HG03460 (cell line): ENCODE measurements around the gene LRFN3.
"Not testable (repeated sequence)": the region's sequence is repeated elsewhere in the genome, so short reads cannot be mapped to it uniquely, and the experiment has no call there.

Experiments used
- ATAC-seq: cut with Tn5 transposase; IDR thresholded peaks from one replicate; pipeline ENCODE4 v1.9.1; 2021; ENCODE audit not compliant: unreplicated experiment

Gene LRFN3

DNA sequence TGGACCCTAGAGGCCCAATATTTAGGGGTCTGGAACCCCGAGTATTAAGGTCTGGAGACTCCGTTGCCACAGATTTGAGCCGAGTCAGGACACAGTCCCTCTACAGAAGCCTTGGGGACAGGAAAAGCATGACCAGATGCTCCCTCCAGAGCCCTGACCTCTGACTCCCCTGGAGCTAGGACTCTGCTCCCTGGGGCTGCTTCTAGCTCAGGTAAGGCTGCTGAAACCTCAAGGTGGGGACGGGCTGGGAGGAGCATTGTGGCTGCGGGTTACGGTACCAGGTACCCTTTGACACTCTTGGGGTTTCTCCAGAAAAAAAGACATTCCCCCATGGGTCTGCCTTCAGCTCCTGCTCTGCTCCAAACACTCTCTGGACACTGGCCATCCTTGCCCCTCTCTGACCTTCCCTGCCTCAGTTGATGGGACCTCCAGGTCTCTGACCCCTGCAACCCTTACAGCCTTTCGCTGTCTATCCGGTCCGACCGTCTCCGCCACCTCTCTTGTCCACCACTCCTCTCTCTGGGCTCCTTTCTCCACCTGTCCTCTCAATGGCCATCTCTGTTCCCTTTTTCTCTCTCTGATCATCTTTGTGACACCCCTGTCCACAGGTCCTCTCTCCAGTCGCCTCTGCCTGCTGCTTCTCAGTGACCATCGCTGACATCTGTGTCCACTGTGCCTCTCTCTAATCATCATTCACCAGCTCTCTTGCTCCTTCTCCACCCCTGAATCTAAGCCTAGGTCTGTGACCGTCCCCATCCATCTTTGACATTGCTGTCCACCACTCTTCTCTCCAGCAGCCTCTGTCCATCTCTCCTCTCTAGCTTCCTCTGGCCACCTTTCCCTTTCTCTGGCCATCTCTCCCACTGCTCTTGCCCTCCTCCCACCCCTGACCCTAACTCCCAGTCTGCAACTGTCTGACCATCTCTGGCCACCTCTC lies 1.4 kb downstream of the LRFN3 start:
- ATAC-seq = no peak

GRCh38 chr19:35938282-35939224 lies 2.4 kb downstream of the LRFN3 start:
- no peak for ATAC-seq

GRCh38 chr19:35939307-35940077 lies 3.3 kb downstream of the LRFN3 start:
- no peak for ATAC-seq

- ATAC-seq = no peak
Measured at GRCh38 chr19:35940078-35940775, 4.1 kb downstream of the LRFN3 start.

- ATAC-seq = no peak
Measured at GRCh38 chr19:35940839-35941238, 4.7 kb downstream of the LRFN3 start.

GRCh38 chr19:35942235-35942634 lies 6.1 kb downstream of the LRFN3 start:
- ATAC-seq = no peak

- ATAC-seq = no peak
Measured at GRCh38 chr19:35943321-35944301, 7.4 kb downstream of the LRFN3 start.

GRCh38 chr19:35944556-35944955 lies 8.4 kb downstream of the LRFN3 start:
- ATAC-seq = no peak

DNA sequence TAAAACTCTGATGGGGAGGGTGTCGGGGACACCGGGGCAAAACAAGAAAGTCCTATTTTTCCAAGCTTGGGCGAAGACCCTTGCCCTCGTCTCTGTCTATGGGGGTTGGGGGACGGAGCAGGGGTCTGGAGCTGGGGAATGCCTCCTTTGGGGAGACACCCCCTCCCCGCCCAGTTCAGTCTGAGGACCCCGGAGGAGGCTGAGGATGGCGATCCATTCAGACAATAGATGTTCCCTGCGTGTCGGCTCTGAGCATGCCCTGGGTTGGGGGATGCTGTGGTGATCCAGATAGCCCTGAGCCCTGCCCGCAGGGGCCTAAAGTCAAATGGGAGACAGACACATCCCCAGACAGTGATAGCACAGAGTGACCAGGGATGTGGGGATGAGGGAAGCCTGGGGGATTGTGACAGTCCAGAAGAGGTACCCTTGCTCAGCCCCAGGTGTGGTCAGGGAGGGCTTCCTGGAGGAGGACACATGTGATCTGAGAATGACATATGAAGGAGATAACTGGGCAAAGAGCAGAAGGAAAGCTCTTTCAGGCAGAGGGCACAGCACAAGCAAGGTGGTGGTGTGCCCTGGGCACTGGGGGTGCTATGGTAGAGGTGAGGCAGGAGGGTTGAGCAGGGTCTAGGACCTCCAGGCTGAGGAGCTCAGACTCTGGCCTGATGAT lies 9.1 kb downstream of the LRFN3 start:
- ATAC-seq = no peak

DNA sequence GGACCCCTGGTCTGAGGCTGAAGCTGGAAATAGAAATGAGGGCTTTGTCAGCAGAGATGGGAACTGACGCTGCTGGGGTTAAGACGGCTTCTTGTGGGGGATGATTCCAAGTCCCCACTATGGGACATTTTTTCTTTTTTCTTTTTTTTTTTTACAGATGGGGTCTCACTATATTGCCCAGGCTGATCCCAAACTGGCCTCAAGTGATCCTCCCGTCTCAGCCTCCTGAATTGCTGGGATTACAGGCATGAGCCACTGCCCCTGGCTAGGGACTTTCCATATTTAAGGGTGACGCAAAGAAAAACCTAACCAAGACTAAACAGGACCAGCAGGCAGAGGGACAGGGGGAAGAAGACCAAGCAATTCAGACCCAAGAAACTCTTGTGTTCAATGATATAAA lies 10.0 kb downstream of the LRFN3 start:
- ATAC-seq = no peak

- no peak for ATAC-seq
Measured at GRCh38 chr19:35949131-35949530, 13.0 kb downstream of the LRFN3 start.

- ATAC-seq = no peak
Measured at GRCh38 chr19:35955881-35956634, 19.9 kb downstream of the LRFN3 start.

DNA sequence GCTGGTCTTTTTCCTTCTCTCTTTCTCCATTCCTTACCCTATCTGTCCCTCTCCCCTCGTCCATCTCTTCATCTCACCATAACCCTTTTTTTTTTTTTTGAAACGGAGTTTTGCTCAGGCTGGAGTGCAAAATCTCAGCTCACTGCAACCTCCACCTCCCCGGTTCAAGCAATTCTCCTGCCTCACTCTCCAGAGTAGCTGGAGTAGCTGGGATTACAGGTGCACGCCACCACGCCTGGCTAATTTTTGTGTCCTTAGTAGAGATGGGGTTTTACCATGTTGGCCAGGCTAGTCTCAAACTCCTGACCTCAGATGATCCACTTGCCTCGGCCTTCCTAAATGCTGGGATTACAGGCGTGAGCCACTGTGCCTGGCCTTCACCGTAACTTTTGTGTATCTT lies 21.2 kb downstream of the LRFN3 start:
- ATAC-seq = not testable (repeated sequence)

GRCh38 chr19:35958660-35959039 lies 22.5 kb downstream of the LRFN3 start:
- ATAC-seq = no peak

DNA sequence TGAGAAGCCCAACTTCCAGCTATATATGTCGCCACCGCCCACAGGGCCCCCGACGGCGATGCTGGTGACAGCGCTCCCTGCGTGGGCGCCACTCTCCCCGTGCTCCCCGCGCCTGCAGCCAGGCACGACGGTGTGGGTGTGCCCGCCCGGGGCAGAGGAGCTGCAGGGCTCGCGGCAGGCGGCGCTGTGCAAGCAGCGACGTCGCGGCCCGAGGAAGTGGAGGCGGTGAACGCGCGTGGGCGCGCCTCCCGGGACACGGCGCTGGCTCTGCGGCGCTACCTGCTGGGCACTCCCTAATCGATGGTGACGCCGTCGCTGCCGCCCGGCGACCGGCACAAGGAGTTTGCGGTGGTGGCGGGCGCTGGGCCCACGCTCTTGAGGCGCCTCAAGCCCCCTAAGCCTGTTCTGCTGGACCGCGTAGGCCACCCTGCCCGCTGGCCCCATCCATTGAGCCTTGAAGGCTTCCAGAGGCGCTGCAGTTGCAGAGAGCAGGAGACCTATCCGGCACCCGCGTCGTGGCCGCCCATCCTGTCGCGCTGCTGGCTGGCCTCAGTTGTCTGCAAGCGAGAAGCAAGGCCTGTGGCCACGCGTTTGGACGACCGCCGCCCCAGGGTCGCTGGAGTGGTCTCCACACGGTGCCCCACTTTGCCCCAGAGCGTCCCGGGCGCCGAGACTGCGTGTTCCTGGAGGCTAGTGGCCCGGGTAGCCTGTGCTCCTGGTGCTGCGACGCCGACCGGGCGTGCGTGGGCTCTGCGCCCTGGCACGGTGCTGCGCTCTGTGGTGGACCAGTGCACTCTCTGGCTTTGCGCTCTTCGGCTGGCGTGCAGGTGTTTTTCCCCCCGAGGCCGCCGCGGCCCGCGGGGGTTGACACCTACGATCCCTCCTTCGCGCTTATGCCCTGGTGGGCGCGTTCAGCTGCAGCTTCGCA lies 23.1 kb downstream of the LRFN3 start:
- no peak for ATAC-seq

DNA sequence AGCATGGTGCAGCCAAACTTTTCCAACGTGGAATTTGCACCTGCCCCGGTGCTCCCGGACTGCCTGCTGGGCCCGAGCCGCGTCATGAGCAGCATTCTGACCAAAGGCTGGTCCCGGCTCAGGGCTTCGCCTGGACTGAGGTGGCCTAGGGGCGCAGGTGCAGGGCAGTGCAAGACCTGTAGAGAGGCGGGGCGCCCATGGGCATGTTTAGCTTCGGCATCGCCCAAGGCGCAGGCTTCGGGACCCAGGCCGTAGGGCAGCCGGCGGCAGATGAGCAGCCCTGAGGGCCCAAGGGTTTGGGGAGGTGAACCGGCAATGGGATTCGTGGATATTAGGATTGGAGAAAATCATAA lies 23.8 kb downstream of the LRFN3 start:
- ATAC-seq = no peak

GRCh38 chr19:35960432-35960972 lies 24.3 kb downstream of the LRFN3 start:
- no peak for ATAC-seq
